BLaER1 (cell line): Measurements from ENCODE around the gene MRE11.
"Not testable (repeated sequence)": the region's sequence is repeated elsewhere in the genome, so short reads cannot be mapped to it uniquely, and the experiment has no call there.

ENCODE experiments used
- H3K27ac ChIP-seq: shearing (Covaris generic); formaldehyde crosslinking; 2 replicates; pipeline ENCODE4 v1.8.1; 2022
- H3K27me3 ChIP-seq: shearing (Covaris generic); formaldehyde crosslinking; 2 replicates; pipeline ENCODE4 v1.8.1; 2022
- H3K36me3 ChIP-seq: shearing (Covaris generic); formaldehyde crosslinking; 2 replicates; pipeline ENCODE4 v1.8.1; 2022
- H3K4me1 ChIP-seq: shearing (Covaris generic); formaldehyde crosslinking; 2 replicates; pipeline ENCODE4 v1.8.1; 2022
- H3K4me2 ChIP-seq: shearing (Covaris generic); formaldehyde crosslinking; 2 replicates; pipeline ENCODE4 v1.8.1; 2022
- H3K4me3 ChIP-seq: shearing (Covaris generic); formaldehyde crosslinking; 2 replicates; pipeline ENCODE4 v1.8.1; 2022
- H3K9ac ChIP-seq: shearing (Covaris generic); formaldehyde crosslinking; 2 replicates; pipeline ENCODE4 v1.8.1; 2022
- H3K9me3 ChIP-seq: shearing (Covaris generic); formaldehyde crosslinking; 2 replicates; pipeline ENCODE4 v1.8.1; 2022
- H4K20me1 ChIP-seq: shearing (Covaris generic); formaldehyde crosslinking; 2 replicates; pipeline ENCODE4 v1.8.1; 2022
- Cebpa-rat ChIP-seq: shearing (Covaris generic); IDR thresholded peaks from 2 replicates; pipeline ENCODE4 v1.8.1; 2022

Gene MRE11

GRCh38 chr11:94400839-94401772 is 92.5 kb downstream of the MRE11 start, which contains the start of gene GPR83:
Gene GPR83, minus strand, starts transcription at chr11:94401419. Its CDS starts 172 bp downstream, at chr11:94401247.
- Histone ChIP-seq H3K27me3 (0 out of 2 replicates have a peak, but pooled peaks cover 7% of the 10 kb centered on the region), H3K27ac (no peak within 1 kb of the TSS), H3K9me3 (peaks cover 15% of the 10 kb centered on the region), H4K20me1 (no peaks in the 10 kb centered on the region), H3K4me1 (no peaks in the 10 kb centered on the region), H3K4me3 (no peak within 1 kb of the TSS), H3K36me3 (no peaks in the 10 kb centered on the region), H3K9ac (no peak within 1 kb of the TSS), H3K4me2 (no peak within 1 kb of the TSS)
- no peak for TF ChIP-seq Cebpa-rat

GRCh38 chr11:94400457-94400838 is 93.2 kb downstream of the MRE11 start:
- H3K9ac ChIP-seq = no peak overlapping the region
- no peak for TF ChIP-seq Cebpa-rat
- H3K4me1 ChIP-seq = no peaks in the 10 kb centered on the region
- no peak overlapping the region for H3K27ac ChIP-seq
- H3K4me2 ChIP-seq = no peak overlapping the region
- H3K27me3 ChIP-seq = 0 out of 2 replicates have a peak, but pooled peaks cover 7% of the 10 kb centered on the region
- H3K4me3 ChIP-seq = no peak overlapping the region
- no peaks in the 10 kb centered on the region for H3K36me3 ChIP-seq
- H4K20me1 ChIP-seq = no peaks in the 10 kb centered on the region
- peaks cover 15% of the 10 kb centered on the region for H3K9me3 ChIP-seq

GRCh38 chr11:94400050-94400449 is 93.6 kb downstream of the MRE11 start:
- Histone ChIP-seq H3K9ac (no peak overlapping the region), H3K4me1 (no peaks in the 10 kb centered on the region), H3K36me3 (no peaks in the 10 kb centered on the region), H4K20me1 (no peaks in the 10 kb centered on the region), H3K9me3 (peaks cover 15% of the 10 kb centered on the region), H3K4me2 (no peak overlapping the region), H3K27me3 (0 out of 2 replicates have a peak, but pooled peaks cover 7% of the 10 kb centered on the region), H3K27ac (no peak overlapping the region), H3K4me3 (no peak overlapping the region)
- no peak for TF ChIP-seq Cebpa-rat

GRCh38 chr11:94398101-94398500 is 95.5 kb downstream of the MRE11 start:
- Histone ChIP-seq H3K27me3 (0 out of 2 replicates have a peak, but pooled peaks cover 7% of the 10 kb centered on the region), H3K4me3 (no peak overlapping the region)

GRCh38 chr11:94396282-94396681 is 97.4 kb downstream of the MRE11 start:
- Histone ChIP-seq H3K9me3 (peaks cover 7% of the 10 kb centered on the region), H3K4me1 (no peaks in the 10 kb centered on the region), H3K27ac (no peak overlapping the region), H3K36me3 (no peaks in the 10 kb centered on the region), H3K4me3 (no peak overlapping the region), H3K27me3 (0 out of 2 replicates have a peak, but pooled peaks cover 4% of the 10 kb centered on the region), H3K9ac (no peak overlapping the region), H4K20me1 (no peaks in the 10 kb centered on the region), H3K4me2 (no peak overlapping the region)
- TF ChIP-seq Cebpa-rat = no peak

More at GRCh38 chr11:94398101-94398500, 95.5 kb downstream of the MRE11 start:
- Histone ChIP-seq H4K20me1 (no peaks in the 10 kb centered on the region), H3K36me3 (no peaks in the 10 kb centered on the region), H3K4me2 (no peak overlapping the region), H3K9ac (no peak overlapping the region), H3K27ac (no peak overlapping the region), H3K4me1 (no peaks in the 10 kb centered on the region), H3K9me3 (peaks cover 15% of the 10 kb centered on the region)
- TF ChIP-seq Cebpa-rat = no peak

GRCh38 chr11:94391937-94392336 is 101.7 kb downstream of the MRE11 start:
- not testable (repeated sequence) for H4K20me1 ChIP-seq, H3K4me1 ChIP-seq, H3K4me3 ChIP-seq, H3K9me3 ChIP-seq, H3K4me2 ChIP-seq, H3K27me3 ChIP-seq, H3K9ac ChIP-seq, H3K36me3 ChIP-seq, H3K27ac ChIP-seq

- Histone ChIP-seq H3K27ac (no peak overlapping the region), H3K36me3 (no peaks in the 10 kb centered on the region), H3K4me3 (no peak overlapping the region), H3K9me3 (no peaks in the 10 kb centered on the region), H3K4me2 (no peak overlapping the region), H3K9ac (no peak overlapping the region), H3K27me3 (no peaks in the 10 kb centered on the region), H3K4me1 (no peaks in the 10 kb centered on the region), H4K20me1 (no peaks in the 10 kb centered on the region)
- TF ChIP-seq Cebpa-rat = no peak
These were observed 114.0 kb downstream of the MRE11 start for GRCh38 chr11:94379613-94380012.

GRCh38 chr11:94376841-94377240 is 116.8 kb downstream of the MRE11 start:
- Histone ChIP-seq H3K4me2 (no peak overlapping the region), H3K27ac (no peak overlapping the region), H3K4me3 (no peak overlapping the region), H3K36me3 (no peaks in the 10 kb centered on the region), H3K9ac (no peak overlapping the region), H3K9me3 (no peaks in the 10 kb centered on the region), H3K4me1 (no peaks in the 10 kb centered on the region), H3K27me3 (no peaks in the 10 kb centered on the region), H4K20me1 (no peaks in the 10 kb centered on the region)
- TF ChIP-seq Cebpa-rat = no peak

- not testable (repeated sequence) for H3K27ac ChIP-seq, H3K36me3 ChIP-seq, H3K9ac ChIP-seq, H3K27me3 ChIP-seq, H3K4me2 ChIP-seq, H3K4me1 ChIP-seq, H3K4me3 ChIP-seq, H4K20me1 ChIP-seq
- H3K9me3 ChIP-seq = peaks cover 13% of the 10 kb centered on the region
These were observed 123.1 kb downstream of the MRE11 start for GRCh38 chr11:94370576-94370975.
